Fibroblast of the aortic adventitia (primary cell): ENCODE results near the gene SGO2. TPM values are rescaled to one million over a fixed set of nuclear protein-coding genes. Genes with fewer than 3 reads are reported as not detected.
A peak's percentile ranks its signal among the peaks of the same experiment; 100 is the strongest.

ENCODE experiments used
- DNase-seq: peaks from one replicate; pipeline ENCODE4 v3.0.0-alpha.2; 2010; ENCODE audit warnings: low read depth
- H3K4me3 ChIP-seq: 2 replicates; pipeline ENCODE4 v1.5.1; 2011; ENCODE audit warnings: low read depth, mild to moderate bottlenecking, control low read depth, low read length, moderate library complexity
- total RNA-seq: library from RNA; depleted of rRNA; stranded (reverse); fragments of >200 nt; gene quantifications from 2 replicates; pipeline ENCODE4 v1.2.3, GENCODE V29; 2012; ENCODE audit warnings: low replicate concordance
- TF ChIP-seq, protein P1 (sequence below): IDR thresholded peaks from 2 replicates; pipeline ENCODE4 v1.5.1; 2011; ENCODE audit warnings: mild to moderate bottlenecking, low read length, control low read depth, inconsistent platforms; ENCODE audit not compliant: insufficient read depth

Gene SGO2
- total RNA-seq, 1 donor: 23.3 TPM

GRCh38 chr2:200596774-200597570, 71.0 kb downstream of the SGO2 start:
- DNase-seq: no peak
- TF ChIP-seq, protein P1, sequence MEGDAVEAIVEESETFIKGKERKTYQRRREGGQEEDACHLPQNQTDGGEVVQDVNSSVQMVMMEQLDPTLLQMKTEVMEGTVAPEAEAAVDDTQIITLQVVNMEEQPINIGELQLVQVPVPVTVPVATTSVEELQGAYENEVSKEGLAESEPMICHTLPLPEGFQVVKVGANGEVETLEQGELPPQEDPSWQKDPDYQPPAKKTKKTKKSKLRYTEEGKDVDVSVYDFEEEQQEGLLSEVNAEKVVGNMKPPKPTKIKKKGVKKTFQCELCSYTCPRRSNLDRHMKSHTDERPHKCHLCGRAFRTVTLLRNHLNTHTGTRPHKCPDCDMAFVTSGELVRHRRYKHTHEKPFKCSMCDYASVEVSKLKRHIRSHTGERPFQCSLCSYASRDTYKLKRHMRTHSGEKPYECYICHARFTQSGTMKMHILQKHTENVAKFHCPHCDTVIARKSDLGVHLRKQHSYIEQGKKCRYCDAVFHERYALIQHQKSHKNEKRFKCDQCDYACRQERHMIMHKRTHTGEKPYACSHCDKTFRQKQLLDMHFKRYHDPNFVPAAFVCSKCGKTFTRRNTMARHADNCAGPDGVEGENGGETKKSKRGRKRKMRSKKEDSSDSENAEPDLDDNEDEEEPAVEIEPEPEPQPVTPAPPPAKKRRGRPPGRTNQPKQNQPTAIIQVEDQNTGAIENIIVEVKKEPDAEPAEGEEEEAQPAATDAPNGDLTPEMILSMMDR: no peak
- no peak overlapping the region for H3K4me3 ChIP-seq

GRCh38 chr2:200599206-200599605, 73.2 kb downstream of the SGO2 start:
- DNase-seq: no peak
- TF ChIP-seq, protein P1: no peak
- H3K4me3 ChIP-seq: no peak overlapping the region

DNA sequence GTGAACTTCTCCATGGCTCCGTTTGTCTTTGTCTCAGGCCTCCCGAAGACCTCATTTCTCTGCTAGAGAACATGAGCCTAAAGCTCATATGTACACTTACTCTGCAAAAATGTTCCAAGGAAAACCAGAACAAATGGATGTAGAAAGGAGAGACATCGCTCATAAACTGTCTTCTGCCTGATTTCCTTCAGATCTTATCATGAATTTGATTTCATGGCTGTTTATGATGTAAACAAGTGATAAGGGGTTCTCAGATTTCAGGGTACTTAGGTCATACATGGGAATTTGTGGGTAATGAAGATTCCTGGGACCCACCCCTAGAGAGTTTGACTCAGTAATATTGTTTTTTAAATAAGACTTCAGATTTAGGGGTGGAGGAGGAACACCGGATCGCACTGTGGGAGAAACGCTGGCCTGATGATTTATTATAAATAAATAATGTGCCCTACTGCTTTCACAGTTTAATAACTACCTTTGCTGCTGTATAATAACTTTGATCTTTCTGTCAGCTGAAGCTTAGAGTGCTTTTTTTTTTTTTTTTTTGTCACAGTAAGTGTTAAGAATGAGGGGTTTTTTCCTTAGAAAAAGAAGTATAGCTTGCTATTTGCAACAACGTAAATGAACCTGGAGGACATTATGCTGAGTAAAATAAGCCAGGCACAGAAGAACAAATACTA, 74.7 kb downstream of the SGO2 start:
- H3K4me3 ChIP-seq: no peak overlapping the region
- peak; percentile 65 for DNase-seq
- TF ChIP-seq, protein P1: no peak

DNA sequence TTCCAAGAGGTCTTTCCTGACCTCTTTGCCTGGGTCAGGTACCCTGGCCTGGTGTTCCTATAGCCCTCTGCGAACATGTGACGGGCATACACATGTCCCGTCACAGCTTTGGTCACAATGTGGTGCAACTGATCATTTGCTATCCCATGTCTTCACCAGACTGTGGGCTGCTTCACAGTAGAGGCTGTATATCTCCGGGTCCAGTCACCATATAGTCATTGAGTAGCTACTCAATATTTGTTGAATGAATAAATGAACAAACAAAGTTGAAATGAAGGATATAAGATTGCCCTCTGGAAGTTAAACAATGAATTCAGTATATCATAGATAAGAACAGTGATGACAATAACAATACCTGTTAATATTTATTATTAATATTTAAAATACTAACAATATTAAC, 76.6 kb downstream of the SGO2 start:
- TF ChIP-seq, protein P1: no peak
- no peak overlapping the region for H3K4me3 ChIP-seq
- DNase-seq: no peak

GRCh38 chr2:200603972-200604371, 78.0 kb downstream of the SGO2 start:
- peak; percentile 71 for DNase-seq
- no peak overlapping the region for H3K4me3 ChIP-seq
- TF ChIP-seq, protein P1: no peak

DNA sequence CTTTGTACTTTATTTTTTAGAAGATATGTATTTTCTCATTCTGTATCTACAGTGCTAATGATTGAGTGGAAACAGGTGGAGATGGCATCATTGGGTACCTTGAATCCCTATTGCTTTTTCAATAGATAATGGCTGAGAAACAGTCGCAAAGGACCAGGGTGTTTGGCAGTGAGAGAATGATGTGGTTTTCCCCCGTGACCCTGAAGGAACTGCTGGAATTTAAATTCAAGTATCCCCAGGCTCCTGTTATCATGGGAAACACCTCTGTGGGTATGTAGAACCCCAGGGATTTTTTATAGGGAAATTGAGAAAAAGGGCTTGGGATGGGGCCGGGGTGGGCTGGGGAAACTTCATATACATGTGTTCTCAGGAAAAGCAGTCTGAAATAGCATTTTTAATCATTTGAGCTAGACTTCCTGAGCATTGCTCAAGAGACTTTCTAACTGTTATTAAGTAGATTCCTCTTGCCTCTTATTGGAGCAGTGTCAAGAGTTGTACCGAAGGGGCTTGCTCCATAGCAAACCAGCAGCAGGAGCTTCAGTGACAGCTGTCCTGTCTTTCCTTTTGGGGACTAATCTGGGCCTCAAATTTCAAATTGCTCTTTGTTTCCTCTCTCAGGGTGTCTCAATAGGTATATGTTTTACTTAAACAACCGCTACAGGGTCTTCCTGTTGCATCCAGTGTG, 78.7 kb downstream of the SGO2 start:
- TF ChIP-seq, protein P1: no peak
- peak; percentile 43 for DNase-seq
- no peak overlapping the region for H3K4me3 ChIP-seq
